ENCODE measurements around the gene GORAB. TPM values are rescaled to one million over a fixed set of nuclear protein-coding genes. Genes with fewer than 3 reads are reported as not detected.

The GORAB gene
- polyA plus RNA-seq, 1 donor (not counting 4 experiments of a cell fraction or from before 2014, with no cell fraction given), result 12.0 TPM

- Histone ChIP-seq H3K27ac (ENCODE audit: control insufficient read depth, insufficient read depth, low read length) (no peak overlapping the region), H3K36me3 (ENCODE audit: control insufficient read depth in 2 of 2, extremely low read depth in 1 of 2, insufficient read depth in 2 of 2, low read length in 2 of 2) (no peaks in the 10 kb centered on the region), H3K27me3 (ENCODE audit: control insufficient read depth, extremely low read depth, insufficient read depth, low read length) (no peaks in the 10 kb centered on the region), H3K9ac (ENCODE audit: control insufficient read depth, extremely low read depth, insufficient read depth, low read length) (no peak overlapping the region), H3K9me1 (ENCODE audit: control insufficient read depth, extremely low read depth, insufficient read depth, low read length) (no peaks in the 10 kb centered on the region), H3K4me2 (ENCODE audit: control insufficient read depth, extremely low read depth, insufficient read depth, low read depth, low read length) (no peak overlapping the region), H3K9me3 (ENCODE audit: control insufficient read depth, low read depth, low read length) (peaks cover 10% of the 10 kb centered on the region), H3K4me3 (ENCODE audit: control insufficient read depth in 2 of 3, extremely low read depth in 1 of 3, insufficient read depth in 2 of 3, low read depth in 1 of 3, low read length in 3 of 3) (no peak overlapping the region), H3K4me1 (ENCODE audit: control insufficient read depth, extremely low read depth, insufficient read depth, low read length) (peaks cover 23% of the 10 kb centered on the region), H4K20me1 (ENCODE audit: control insufficient read depth, extremely low read depth, insufficient read depth, low read length) (no peaks in the 10 kb centered on the region), H3K79me2 (ENCODE audit: control insufficient read depth, insufficient read depth, low read length) (no peaks in the 10 kb centered on the region), H2AFZ (ENCODE audit: control insufficient read depth, low read length) (no peak overlapping the region)
- FAIRE-seq (no peak), DNase-seq (ENCODE audit: low read depth, low spot score) (peak; percentile 15)
- TF ChIP-seq EZH2 (IDR thresholded peaks at IDR 0.05; ENCODE audit: low read length), result no peak
- TF ChIP-seq CTCF (optimal IDR thresholded peaks at IDR 0.05 in 1 of 3, IDR thresholded peaks at IDR 0.05 in 1 of 3, conservative IDR thresholded peaks at IDR 0.05 in 1 of 3; ENCODE audit: extremely low read depth in 1 of 3, insufficient read depth in 2 of 3, low read length in 3 of 3), result no peak
- dilution Hi-C loops (cut with MboI; ENCODE audit: extremely low pct_ligation_motif_present, low sequenced_read_pairs), result no loop called here
These were observed 28.8 kb downstream of the GORAB start for GRCh38 chr1:170560681-170561285.

GRCh38 chr1:170562646-170563338, 30.8 kb downstream of the GORAB start:
- Histone ChIP-seq H3K9ac (ENCODE audit: control insufficient read depth, extremely low read depth, insufficient read depth, low read length) (peak overlapping the region; percentile 47), H3K36me3 (ENCODE audit: control insufficient read depth in 2 of 2, extremely low read depth in 1 of 2, insufficient read depth in 2 of 2, low read length in 2 of 2) (no peaks in the 10 kb centered on the region), H3K27ac (ENCODE audit: control insufficient read depth, insufficient read depth, low read length) (peak overlapping the region; percentile 75), H3K4me1 (ENCODE audit: control insufficient read depth, extremely low read depth, insufficient read depth, low read length) (peaks cover 23% of the 10 kb centered on the region), H4K20me1 (ENCODE audit: control insufficient read depth, extremely low read depth, insufficient read depth, low read length) (no peaks in the 10 kb centered on the region), H3K9me1 (ENCODE audit: control insufficient read depth, extremely low read depth, insufficient read depth, low read length) (no peaks in the 10 kb centered on the region), H3K27me3 (ENCODE audit: control insufficient read depth, extremely low read depth, insufficient read depth, low read length) (no peaks in the 10 kb centered on the region), H2AFZ (ENCODE audit: control insufficient read depth, low read length) (peak overlapping the region; percentile 49), H3K79me2 (ENCODE audit: control insufficient read depth, insufficient read depth, low read length) (no peaks in the 10 kb centered on the region), H3K9me3 (ENCODE audit: control insufficient read depth, low read depth, low read length) (peaks cover 8% of the 10 kb centered on the region), H3K4me3 (ENCODE audit: control insufficient read depth in 2 of 3, extremely low read depth in 1 of 3, insufficient read depth in 2 of 3, low read depth in 1 of 3, low read length in 3 of 3) (peak overlapping the region in 2 of 3 experiments; percentile 48 to 49), H3K4me2 (ENCODE audit: control insufficient read depth, extremely low read depth, insufficient read depth, low read depth, low read length) (peak overlapping the region; percentile 91)
- DNase-seq (ENCODE audit: low read depth, low spot score) (peak; percentile 21), FAIRE-seq (peak; percentile 80)
- TF ChIP-seq CTCF (optimal IDR thresholded peaks at IDR 0.05 in 1 of 3, IDR thresholded peaks at IDR 0.05 in 1 of 3, conservative IDR thresholded peaks at IDR 0.05 in 1 of 3; ENCODE audit: extremely low read depth in 1 of 3, insufficient read depth in 2 of 3, low read length in 3 of 3) (no peak), EZH2 (IDR thresholded peaks at IDR 0.05; ENCODE audit: low read length) (no peak)
- dilution Hi-C loops (cut with MboI; ENCODE audit: extremely low pct_ligation_motif_present, low sequenced_read_pairs), result no loop called here

Measured in keratinocyte (primary cell).